Measurements from ENCODE around the gene HSPA1L.
A peak's percentile ranks its signal among the peaks of the same experiment; 100 is the strongest.

The HSPA1L gene

DNA sequence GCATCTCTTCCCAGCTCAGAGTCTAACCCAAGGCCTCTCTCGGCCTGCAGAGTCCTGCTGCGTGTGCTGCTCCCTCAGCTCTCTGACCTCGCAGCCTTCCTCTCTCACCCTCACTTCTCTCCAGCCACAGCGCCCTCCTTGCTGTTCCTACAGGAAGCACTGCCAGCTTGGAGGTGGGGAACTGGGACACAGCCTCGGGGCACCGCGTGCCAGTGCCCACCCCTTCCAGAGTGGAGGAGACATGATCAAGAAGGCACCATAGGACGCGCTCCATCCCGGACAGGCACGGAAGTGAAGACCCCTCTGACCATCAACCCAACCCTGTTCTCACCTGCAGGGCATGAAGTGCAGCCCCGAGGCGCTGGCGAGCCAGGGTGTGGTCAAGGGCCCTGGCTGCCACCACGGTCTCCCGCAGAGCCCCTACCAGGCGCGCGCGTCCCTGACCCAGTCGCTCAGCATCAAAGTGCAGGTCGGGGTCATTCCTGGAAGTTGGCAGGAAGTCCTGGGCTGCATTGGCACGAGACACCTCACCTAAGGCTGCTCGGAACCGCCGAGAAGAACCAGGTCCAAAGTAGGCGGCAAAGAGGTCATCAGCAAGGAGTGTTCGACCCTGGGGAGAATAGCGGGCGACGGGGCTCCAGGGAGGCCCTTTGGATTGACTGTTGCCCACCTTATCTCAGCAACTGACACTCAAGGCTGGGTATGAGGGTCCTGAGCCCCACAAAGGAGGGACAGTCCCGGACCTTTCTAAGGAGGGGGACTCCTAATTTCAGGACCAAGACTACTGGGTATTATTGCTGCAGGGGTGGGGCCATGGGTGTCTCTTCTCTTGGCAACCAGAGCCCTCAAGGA lies 39.2 kb downstream of the HSPA1L start:
- H3K27ac ChIP-seq: peak overlapping the region; percentile 81
- TF ChIP-seq, protein P1, sequence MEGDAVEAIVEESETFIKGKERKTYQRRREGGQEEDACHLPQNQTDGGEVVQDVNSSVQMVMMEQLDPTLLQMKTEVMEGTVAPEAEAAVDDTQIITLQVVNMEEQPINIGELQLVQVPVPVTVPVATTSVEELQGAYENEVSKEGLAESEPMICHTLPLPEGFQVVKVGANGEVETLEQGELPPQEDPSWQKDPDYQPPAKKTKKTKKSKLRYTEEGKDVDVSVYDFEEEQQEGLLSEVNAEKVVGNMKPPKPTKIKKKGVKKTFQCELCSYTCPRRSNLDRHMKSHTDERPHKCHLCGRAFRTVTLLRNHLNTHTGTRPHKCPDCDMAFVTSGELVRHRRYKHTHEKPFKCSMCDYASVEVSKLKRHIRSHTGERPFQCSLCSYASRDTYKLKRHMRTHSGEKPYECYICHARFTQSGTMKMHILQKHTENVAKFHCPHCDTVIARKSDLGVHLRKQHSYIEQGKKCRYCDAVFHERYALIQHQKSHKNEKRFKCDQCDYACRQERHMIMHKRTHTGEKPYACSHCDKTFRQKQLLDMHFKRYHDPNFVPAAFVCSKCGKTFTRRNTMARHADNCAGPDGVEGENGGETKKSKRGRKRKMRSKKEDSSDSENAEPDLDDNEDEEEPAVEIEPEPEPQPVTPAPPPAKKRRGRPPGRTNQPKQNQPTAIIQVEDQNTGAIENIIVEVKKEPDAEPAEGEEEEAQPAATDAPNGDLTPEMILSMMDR (IDR thresholded peaks at IDR 0.05): no peak
- no peak for TF ChIP-seq ZFX (IDR thresholded peaks at IDR 0.05; ENCODE audit: borderline replicate concordance)

DNA sequence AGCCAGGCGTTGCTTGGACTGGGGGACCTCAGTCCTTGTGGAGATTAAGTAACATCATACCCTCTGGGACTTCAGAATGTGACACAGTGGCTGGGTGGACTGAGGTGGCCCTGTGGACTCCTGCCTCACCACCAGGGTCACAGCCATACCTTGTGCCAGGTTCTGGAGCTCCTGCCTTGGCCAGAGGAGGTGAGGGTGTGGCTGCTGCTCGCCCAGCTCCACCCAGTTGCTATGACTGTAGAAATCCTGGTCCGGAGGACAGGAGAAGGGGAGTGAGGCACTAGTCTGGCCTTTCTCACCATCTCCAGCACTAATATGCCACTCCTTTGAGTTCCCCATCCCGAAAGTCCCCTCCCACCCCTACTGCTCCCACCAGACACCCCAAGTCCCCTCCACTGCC lies 39.9 kb downstream of the HSPA1L start:
- peak overlapping the region; percentile 81 for H3K27ac ChIP-seq
- TF ChIP-seq, protein P1 (IDR thresholded peaks at IDR 0.05): no peak
- TF ChIP-seq ZFX (IDR thresholded peaks at IDR 0.05; ENCODE audit: borderline replicate concordance): no peak

DNA sequence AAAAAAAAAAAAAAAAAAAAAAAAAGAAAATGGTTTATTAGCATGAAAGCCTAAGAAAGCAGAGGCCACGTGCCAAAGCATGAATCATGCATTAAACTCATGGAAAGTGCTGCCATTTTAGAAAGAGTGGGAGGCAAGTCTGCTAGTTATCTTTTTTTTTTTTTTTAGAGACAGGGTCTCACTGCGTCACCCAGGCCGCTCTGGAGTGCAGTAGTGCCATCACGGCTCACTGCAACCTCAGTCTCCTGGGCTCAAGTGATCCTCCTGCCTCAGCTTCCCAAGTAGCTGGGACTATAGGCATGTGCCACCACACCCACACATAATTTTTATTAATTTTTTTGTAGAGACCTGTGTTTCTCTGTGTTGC lies 43.1 kb downstream of the HSPA1L start:
- no peak overlapping the region for H3K27ac ChIP-seq
- no peak for TF ChIP-seq ZFX (IDR thresholded peaks at IDR 0.05; ENCODE audit: borderline replicate concordance)
- TF ChIP-seq, protein P1 (IDR thresholded peaks at IDR 0.05): no peak

DNA sequence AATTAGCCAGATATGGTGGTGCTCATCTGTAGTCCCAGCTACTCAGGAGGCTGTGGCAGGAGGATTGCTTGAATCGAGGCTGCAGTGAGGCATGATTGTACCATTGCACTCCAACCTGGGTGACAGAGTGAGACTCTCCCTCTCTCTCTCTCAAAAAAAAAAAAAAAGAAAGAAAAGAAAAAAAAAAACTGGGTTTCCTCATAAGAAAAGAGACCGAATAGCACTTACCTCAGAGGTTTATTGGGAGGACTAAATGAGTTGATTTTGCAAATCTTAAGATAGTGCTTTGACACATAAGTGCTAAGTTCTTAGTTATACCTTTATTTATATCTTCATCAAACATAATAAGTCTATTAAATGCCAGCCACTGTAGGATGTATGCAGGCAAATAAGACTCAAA lies 44.2 kb downstream of the HSPA1L start:
- no peak for TF ChIP-seq ZFX (IDR thresholded peaks at IDR 0.05; ENCODE audit: borderline replicate concordance)
- TF ChIP-seq, protein P1 (IDR thresholded peaks at IDR 0.05): no peak
- H3K27ac ChIP-seq: no peak overlapping the region

DNA sequence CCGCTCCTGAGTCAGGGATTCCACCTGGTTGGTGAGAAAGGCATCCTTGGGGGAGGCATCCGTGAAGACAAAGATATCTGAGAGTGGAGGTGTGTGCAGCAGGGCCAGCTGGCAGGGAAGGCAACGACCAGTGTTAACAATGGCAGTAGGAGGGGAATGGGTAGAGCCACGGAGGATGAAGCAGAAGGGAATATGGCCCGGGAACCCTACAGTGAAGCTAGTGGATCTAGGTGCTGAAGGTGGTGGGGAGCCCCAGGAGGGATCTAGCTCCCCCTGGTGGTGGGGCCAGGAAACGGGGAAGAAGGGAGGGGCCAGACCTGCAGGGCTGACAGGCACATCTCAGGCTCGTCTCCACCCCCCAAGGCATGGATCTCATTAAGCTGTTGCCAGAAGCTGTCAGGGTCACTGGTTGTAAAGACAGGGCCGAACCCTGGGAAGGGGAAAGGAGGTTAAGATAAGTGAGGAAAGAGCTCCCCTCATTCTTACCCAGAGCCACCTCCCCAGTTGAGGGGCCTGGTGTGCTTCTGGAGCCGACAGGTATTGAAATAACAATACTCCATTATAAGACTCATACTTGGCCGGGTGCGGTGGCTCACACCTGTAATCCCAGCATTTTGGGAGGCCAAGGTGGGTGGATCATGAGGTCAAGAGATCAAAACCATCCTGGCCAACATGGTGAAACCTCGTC lies 45.3 kb downstream of the HSPA1L start:
- no peak overlapping the region for H3K27ac ChIP-seq
- TF ChIP-seq, protein P1 (IDR thresholded peaks at IDR 0.05): peak; percentile 93
- TF ChIP-seq ZFX (IDR thresholded peaks at IDR 0.05; ENCODE audit: borderline replicate concordance): no peak

DNA sequence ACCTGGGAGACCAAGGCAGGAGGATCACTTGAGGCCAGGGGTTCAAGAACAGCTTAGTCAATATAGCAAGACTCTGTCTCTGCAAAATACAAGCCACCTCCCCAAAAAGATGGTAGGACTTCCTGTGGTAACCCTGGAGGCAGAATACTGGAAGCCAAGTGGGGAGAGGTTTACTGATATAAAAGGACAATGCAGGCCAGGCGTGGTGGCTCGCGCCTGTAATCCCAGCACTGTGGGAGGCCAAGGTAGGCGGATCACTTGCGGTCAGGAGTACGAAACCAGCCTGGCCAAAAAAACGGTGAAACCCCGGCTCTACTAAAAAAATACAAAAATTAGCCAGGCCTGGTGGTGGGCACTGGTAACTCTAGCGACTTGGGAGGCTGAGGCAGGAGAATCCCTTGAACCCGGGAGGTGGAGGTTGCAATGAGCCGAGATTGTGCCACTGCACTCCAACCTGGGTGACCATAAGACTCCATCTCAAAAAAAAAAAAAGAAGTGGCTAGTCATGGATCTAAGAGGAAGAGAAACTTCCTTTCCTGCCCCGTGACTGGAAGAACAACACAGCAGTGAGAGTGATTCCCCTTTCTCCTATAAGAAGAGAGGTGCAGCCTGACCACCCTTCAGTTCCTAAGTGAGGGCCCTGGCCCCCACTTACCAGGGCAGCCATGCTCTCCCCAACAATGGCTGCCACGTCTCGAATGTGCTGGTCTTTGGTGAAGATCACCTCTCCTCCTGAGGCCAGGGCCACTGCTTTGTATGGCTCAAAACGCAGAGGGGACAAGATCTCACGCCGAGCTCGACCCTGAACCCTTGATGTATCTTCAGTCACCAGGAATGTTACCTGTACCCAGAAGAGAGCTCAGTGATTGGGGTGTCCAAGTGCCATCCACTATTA lies 46.5 kb downstream of the HSPA1L start:
- no peak overlapping the region for H3K27ac ChIP-seq
- TF ChIP-seq, protein P1 (IDR thresholded peaks at IDR 0.05): no peak
- no peak for TF ChIP-seq ZFX (IDR thresholded peaks at IDR 0.05; ENCODE audit: borderline replicate concordance)

All from 22Rv1 (cell line).